Caki2 (cell line): Measurements from ENCODE around the gene NAPEPLD. TPM values are rescaled to one million over a fixed set of nuclear protein-coding genes. Genes with fewer than 3 reads are reported as not detected.
A peak's percentile ranks its signal among the peaks of the same experiment; 100 is the strongest.
"Not testable (repeated sequence)": the region's sequence is repeated elsewhere in the genome, so short reads cannot be mapped to it uniquely, and the experiment has no call there.

Experiments
- DNase-seq: peaks from one replicate; pipeline ENCODE4 v3.0.0-alpha.2; 2015; ENCODE audit warnings: low read depth
- in situ Hi-C: cut with HindIII; loops from 2 replicates; pipeline ENCODE4 v1.10.0; 2016; ENCODE audit warnings: low sequenced_read_pairs, low pct_unique_long_range_greater_than_20kb, mixed read lengths
- total RNA-seq: library from RNA; depleted of rRNA; stranded (reverse); fragments of >200 nt; shearing (Covaris generic); gene quantifications from 2 replicates; pipeline ENCODE4 v1.2.3, GENCODE V29; 2014; ENCODE audit warnings: low replicate concordance

NAPEPLD gene
- total RNA-seq, 1 experiment from 2014 or later: 8.5 TPM

DNA sequence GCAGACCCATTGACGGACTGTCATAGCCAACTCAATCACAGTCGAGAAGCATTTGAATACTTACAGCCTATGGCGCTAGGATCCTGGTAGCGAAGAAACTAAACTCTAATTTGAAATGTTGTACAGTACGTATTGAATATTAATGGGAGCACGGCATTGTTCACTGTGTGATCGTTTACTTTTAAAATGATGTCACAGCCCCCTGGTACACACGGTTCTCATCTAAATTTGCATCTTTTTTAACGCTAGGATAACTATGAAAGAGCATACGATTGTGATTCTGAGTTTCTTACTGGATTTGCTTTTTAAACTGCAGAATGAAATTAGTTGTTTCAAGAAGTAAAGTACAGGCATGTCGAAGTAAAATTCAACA lies 895 bp upstream of the NAPEPLD start:
- DNase-seq: no peak
- in situ Hi-C loops: no loop called here

DNA sequence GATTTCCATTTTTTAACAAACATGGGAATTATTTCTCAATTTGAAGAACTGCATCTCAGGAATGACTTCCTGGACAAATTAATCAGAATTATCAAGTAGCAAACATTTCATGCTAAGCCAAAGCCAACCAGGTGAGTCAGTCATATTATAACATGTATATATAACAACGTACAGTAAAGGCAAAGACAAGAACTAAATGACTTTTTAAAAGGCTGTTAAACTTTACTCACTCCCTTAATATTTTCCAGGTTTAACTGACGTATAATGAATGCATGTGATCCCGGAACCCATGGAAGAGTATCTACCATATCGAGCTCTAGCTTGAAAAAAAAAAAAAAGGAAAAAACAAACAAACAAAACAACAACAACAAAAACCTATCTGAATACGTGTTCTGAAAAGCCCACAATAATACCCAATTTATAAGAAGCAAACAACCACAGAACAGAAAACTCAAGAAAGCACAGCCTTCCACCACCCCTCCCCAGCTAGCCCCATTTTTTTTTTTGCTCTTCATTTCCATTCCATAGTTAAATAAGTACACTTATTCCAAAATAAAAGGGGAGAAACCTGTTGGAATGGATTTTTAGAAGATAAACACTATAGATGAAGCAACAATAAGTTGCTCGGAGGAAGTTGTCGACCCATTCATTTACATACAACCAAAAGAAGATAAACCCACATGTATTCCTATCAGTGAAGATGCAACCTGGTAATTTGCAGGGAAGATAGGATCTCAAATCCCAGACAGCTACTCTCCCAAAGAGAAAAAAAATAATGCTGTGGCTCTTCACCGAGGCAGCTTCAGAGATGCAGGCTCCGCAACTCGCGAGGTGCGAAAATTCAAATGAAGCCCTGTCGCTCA lies 537 bp downstream of the NAPEPLD start:
- peak; percentile 40 for DNase-seq
- in situ Hi-C loops: no loop called here

- in situ Hi-C loops, DNase-seq: not testable (repeated sequence)
These were observed 4.1 kb downstream of the NAPEPLD start for GRCh38 chr7:103144754-103145153.

DNA sequence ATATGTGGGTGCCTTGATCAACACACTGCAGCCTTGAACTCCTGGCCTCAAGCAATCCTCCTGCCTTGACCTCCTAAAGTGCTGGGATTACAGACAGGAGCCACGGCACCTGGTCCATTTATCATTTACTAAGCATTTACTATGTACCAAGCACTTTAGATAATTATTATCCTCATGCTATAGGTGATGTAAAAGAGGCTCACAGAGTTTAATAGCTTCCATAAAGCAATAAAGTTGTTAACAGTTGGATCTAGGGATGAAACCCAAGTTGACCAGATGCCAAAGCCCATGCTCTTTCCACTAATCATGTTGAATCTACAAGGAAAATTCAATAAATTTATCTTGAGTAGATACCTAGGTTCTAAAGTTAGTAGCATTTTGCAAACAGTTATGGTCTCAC lies 5.0 kb downstream of the NAPEPLD start:
- in situ Hi-C loops: no loop called here
- no peak for DNase-seq

DNA sequence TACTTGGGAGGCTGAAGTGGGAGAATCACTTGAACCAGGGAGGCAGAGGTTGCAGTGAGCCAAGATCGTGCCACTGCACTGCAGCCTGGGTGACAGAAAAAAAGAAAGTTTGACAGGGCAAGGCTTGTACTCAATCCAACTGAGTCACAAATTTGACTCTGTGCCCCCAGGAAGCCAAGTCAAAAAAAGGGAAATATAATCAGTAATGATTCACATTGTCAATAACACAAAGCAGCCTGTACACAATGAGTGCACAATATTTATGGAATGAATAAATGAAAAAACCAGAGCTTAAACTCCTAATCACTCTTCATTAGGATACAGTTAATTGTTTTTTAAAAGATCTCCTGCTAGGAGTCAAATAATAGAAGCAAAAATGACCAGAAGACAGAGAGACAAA lies 6.4 kb downstream of the NAPEPLD start:
- in situ Hi-C loops: no loop called here

DNA sequence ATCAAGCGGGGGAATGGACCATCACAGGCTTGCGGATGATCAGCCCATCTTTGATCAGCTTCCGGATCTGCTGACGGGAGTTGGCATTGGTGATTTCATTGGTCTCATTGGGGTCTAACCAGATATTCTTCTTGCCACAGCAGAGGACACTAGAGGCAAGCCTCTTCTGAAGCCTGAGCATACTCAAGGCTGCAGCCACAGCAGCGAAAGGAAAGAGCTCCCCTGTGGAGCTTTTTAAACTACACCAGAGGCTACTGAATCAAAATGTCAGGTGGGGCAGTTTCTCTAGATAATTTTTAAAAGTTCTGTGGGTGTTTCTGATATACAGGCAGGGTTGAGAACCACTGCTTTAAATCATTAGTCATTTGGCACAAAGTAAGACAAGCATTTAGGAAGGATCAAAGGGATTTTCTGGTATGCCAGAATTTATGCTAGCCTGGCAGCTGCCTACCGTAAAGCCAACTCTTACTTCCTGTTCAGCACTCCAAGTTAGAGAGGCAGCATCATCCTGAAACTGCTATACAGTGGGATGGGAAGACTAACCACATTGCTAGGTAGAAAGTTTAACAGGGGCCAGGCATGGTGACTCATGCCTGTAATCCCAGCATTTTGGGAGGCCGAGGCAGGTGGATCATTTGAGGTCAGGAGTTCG lies 7.0 kb downstream of the NAPEPLD start:
- in situ Hi-C loops: no loop called here
- DNase-seq: peak; percentile 62

More for the DNA sequence above, 6.4 kb downstream of the NAPEPLD start:
- DNase-seq: no peak

DNA sequence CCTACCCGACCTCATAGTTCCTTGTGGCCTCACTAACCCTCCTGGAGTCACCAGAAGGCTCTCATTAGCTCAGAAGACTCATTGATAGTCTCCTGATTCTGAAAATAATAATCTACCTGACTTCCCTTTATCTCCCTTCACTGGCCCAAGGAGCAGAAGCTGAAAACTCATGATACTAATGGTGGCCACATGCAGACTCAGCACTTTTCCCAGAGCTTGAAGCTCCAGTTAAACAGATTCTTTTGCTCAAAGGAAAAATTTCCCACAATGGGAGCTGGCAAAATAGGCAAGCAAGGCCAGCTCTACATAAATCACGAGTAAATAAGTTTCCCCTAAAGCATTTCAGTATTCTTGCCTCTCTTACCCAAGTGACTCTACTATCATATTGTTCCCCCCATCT lies 8.2 kb downstream of the NAPEPLD start:
- in situ Hi-C loops: no loop called here
- DNase-seq: no peak

GRCh38 chr7:103140061-103140460 lies 8.8 kb downstream of the NAPEPLD start:
- in situ Hi-C loops: no loop called here
- DNase-seq: no peak

DNA sequence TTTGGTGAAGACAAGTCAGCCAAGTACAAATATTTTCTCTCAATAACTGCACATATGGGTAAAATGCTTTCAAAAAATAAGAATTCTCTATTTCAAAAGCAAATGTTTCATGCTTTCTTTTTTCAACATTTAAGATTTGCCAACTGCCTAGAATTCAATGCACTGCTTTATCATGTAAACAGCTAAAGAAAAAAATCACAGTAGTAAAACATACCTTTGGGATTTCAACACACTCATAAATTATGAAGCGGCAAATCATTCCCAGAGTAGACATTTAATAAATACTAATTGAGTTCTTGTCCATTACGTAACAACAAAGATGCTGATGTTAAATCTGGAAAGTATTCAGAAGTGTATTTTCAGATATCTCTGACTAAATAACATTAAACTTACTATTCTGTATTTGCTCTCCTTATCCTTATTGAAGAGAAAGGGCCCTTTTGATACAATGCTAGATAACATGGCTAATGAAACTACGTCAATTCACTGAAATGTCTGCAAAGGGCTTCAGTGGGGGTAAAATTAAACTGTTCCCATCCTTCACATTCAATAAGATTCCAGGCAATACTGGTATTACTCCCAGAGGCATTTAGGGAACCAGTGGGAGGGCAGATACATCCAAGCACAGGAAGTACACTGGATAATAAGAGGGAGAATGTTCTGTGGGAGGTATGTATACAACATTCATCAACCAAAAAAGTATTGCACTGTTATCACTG lies 13.9 kb downstream of the NAPEPLD start:
- no peak for DNase-seq
- in situ Hi-C loops: no loop called here

GRCh38 chr7:103132995-103133688 lies 15.8 kb downstream of the NAPEPLD start:
- DNase-seq: no peak
- in situ Hi-C loops: no loop called here

GRCh38 chr7:103130901-103131624 lies 17.8 kb downstream of the NAPEPLD start:
- DNase-seq: no peak
- in situ Hi-C loops: no loop called here

DNA sequence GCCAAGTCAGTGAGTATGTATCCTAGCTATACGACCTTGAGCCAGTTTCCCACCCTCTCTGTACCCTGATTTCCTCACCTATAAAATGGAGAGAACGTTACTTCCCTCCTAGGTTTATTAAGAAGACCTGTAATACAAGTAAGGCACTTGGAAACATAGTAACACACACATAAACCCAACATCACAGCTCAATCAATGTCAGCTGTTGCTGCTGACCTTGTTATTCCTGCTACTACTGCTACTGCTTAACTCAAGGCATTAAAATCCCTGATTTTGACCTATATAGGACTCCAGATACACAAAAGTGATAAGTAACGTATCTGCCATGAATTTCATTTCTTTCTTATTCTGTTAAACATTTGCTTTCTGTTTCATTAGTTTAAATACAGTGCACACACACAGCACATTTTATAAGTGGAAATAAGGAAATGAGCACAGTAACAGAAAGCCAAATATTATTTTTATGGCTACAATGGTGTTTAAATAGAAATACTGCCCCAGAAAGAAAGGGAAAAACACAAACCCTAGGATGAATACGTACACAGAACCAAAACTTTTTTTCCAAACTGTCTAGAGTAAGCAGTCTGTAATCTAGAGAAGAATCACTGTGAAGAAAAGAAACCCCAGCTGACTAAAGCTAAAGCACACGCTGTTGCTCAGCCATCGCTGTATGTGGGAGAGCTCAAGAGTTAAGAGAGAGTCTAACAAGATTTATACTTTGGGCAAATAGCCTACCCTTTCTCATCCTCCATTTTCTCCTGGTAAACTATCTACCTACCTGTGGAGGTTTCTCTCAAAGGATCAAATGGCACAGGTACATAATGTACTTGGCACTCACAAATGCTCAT lies 19.0 kb downstream of the NAPEPLD start:
- no peak for DNase-seq
- in situ Hi-C loops: no loop called here

- no peak for DNase-seq
- in situ Hi-C loops: no loop called here
These were observed 21.9 kb downstream of the NAPEPLD start for GRCh38 chr7:103127006-103127405.

GRCh38 chr7:103124429-103124979 lies 24.4 kb downstream of the NAPEPLD start:
- in situ Hi-C loops: no loop called here
- peak; percentile 86 for DNase-seq

DNA sequence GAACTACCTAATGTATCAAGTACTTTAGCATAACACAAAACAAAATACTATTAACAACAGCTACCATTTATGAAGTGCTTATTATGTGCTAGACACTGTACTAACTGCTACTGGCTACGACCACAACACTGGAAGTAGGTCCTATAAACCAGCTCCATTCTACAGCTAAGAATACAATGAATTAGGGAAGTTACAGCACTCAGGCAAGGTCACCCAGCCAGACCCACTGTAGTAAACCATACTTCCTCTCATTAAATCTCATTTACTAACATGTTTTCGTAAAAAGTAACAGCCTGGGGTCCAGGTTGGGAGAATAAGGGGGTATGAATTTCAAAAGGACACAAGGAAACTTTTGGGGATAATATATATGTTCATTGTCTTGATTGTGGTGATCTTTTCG lies 25.4 kb downstream of the NAPEPLD start:
- DNase-seq: no peak

GRCh38 chr7:103121641-103122040 lies 27.3 kb downstream of the NAPEPLD start:
- no peak for DNase-seq
- in situ Hi-C loops: no loop called here

More for the DNA sequence above, 25.4 kb downstream of the NAPEPLD start:
- in situ Hi-C loops: no loop called here

- no peak for DNase-seq
- in situ Hi-C loops: no loop called here
These were observed 28.5 kb downstream of the NAPEPLD start for GRCh38 chr7:103120362-103120761.
